Islet of Langerhans (tissue), 1 donor: Measurements from ENCODE around the gene KCNT1.
"Not testable (repeated sequence)": the region's sequence is repeated elsewhere in the genome, so short reads cannot be mapped to it uniquely, and the experiment has no call there.

Experiments
- FAIRE-seq: peaks from one replicate; lab custom pipeline; 2011; peaks lifted over from hg19 to GRCh38; lab: Jason Lieb, UNC

KCNT1 gene

DNA sequence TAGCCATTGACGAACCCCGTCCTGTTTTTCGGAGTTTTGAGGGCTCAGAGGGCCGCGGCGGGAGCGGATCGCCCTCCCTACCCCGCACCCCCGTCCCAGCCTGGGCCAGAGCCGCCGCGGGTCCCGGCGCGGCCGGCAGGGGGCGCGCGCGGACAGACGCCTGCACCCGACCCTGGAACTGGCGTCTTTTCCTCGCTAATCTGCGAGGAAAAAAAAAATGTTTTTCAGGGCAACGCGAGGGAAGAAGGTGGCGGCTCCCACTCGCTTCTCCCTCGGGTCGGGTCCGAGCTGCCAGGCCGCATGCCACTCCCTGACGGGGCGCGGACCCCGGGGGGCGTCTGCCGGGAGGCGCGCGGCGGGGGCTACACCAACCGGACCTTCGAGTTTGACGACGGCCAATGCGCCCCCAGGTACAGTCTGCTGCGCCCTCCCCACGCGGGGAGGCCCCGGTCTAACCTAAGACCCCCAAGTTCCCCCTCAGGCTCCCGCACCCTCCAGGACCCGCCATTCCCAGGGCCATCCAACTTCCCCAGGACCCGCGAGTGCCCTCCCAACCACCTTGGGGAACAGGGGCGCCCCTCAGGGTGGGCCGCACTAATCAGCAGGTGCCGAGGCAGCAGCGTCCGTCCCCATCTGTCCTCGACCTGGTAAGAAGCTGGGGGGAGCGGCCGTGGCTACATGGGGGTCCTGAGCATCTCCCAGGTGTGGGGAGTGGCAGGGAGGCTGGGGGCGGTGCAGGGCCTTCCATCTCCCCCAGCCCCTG is at the start of gene KCNT1:
TSS of gene KCNT1 (plus strand) at position 227 of the 763 bp plus-strand sequence. CDS start at position 301, 74 bp downstream.
- FAIRE-seq: no peak

GRCh38 chr9:135655317-135655716 is 46.7 kb upstream of the KCNT1 start:
- FAIRE-seq: no peak

DNA sequence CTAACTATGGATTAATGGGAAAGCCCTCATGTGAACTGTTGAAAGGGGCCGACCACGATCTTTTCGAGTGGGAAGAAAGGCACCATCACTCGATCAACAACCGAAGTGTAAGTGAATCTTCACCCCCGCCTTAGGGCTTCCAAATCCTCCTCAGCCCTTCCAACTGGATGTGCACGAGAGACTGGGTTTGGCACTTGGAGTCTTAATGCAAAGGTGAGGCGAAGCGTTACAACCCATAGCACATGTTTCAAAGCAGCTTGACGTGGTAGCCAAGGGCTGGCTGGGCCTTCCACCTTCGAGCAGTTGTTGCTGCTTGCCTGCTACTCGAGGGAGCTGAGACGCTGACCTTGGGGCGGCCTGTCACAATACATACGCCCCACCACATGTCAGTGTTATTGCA is 44.6 kb upstream of the KCNT1 start:
- FAIRE-seq: no peak

- no peak for FAIRE-seq
Observed at GRCh38 chr9:135659252-135659651, 42.7 kb upstream of the KCNT1 start.

- no peak for FAIRE-seq
Observed at GRCh38 chr9:135660407-135660806, 41.6 kb upstream of the KCNT1 start.

- no peak for FAIRE-seq
Observed at GRCh38 chr9:135661816-135662560, 40.0 kb upstream of the KCNT1 start.

- no peak for FAIRE-seq
Observed at GRCh38 chr9:135662758-135663450, 39.1 kb upstream of the KCNT1 start, which contains the start of gene LCN9. Gene LCN9 (plus strand): TSS chr9:135663309. CDS start chr9:135663322, 13 bp downstream.

DNA sequence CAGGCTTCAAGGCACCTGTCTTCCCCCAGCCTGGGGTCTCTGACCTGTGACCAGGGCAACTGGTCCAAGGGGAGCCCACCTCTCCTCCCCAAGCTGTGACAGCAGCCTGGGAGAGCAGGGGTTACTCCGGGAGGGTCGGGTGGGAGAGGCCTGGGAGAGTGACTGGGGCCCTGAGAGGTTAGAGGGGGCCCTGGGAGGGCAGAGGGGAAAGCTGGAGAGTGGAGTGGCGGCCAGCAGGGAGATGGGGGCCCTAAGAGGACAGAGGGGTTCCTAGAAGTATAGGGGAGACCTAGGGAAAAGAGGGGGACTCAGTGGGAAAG is 38.6 kb upstream of the KCNT1 start:
- no peak for FAIRE-seq

DNA sequence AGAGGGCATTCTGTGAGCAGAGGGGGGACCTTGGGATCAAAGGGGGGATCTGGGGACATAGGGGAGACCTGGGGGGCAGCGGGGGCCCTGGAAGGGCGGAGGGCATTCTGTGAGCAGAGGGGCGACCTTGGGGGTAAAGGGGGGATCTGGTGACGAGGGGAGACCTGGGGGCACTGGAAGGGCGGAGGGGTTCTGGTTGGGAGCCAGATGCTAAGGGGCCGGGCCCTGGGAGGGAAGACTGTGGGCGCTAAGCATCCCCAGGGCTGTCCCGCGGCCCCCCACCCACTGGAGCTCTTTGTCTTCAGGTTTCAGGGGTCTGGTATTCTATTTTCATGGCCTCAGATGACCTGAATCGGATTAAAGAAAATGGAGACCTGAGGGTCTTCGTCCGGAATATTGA is 38.1 kb upstream of the KCNT1 start:
- no peak for FAIRE-seq

GRCh38 chr9:135664266-135664665 is 37.7 kb upstream of the KCNT1 start:
- no peak for FAIRE-seq

- no peak for FAIRE-seq
Observed at GRCh38 chr9:135664801-135665794, 36.9 kb upstream of the KCNT1 start.

DNA sequence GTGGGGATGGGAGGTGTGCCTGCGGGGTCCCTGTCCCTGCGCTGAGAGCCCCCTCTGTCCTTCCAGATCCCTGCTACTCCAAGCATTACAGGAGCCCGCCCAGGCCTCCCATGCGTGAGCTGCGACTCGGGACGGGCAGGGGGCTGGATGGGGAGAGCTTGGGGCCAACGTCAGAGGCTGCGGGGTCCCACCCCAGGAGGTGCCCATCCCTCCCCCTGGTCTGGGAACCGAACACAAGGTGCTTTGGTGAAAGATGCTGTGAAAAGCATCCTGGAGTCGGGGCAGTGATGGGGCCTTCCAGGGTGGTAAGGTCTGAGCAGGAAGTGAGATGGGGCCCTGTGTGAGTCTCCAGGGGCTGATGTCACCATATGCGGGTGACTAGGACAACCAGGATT is 36.2 kb upstream of the KCNT1 start:
- FAIRE-seq: no peak

- no peak for FAIRE-seq
Observed at GRCh38 chr9:135666534-135667462, 35.2 kb upstream of the KCNT1 start.

GRCh38 chr9:135667463-135668001 is 34.5 kb upstream of the KCNT1 start:
- FAIRE-seq: no peak

DNA sequence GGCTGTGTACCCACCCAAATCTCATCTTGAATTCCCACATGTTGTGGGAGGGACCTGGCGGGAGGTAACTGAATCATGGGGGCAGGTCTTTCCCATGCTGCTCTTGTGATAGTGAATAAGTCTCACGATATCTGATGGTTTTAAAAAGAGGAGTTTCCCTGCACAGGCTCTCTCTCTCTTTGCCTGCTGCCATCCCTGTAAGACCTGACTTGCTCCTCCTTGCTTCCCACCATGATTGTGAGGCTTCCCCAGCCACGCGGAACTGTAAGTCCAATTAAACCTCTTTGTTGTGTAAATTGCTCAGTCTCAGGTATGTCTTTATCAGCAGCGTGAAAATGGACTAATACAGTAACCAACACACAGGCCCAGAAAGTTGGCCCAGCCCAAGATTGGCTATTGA is 33.0 kb upstream of the KCNT1 start:
- not testable (repeated sequence) for FAIRE-seq

GRCh38 chr9:135669616-135670285 is 32.2 kb upstream of the KCNT1 start:
- no peak for FAIRE-seq

DNA sequence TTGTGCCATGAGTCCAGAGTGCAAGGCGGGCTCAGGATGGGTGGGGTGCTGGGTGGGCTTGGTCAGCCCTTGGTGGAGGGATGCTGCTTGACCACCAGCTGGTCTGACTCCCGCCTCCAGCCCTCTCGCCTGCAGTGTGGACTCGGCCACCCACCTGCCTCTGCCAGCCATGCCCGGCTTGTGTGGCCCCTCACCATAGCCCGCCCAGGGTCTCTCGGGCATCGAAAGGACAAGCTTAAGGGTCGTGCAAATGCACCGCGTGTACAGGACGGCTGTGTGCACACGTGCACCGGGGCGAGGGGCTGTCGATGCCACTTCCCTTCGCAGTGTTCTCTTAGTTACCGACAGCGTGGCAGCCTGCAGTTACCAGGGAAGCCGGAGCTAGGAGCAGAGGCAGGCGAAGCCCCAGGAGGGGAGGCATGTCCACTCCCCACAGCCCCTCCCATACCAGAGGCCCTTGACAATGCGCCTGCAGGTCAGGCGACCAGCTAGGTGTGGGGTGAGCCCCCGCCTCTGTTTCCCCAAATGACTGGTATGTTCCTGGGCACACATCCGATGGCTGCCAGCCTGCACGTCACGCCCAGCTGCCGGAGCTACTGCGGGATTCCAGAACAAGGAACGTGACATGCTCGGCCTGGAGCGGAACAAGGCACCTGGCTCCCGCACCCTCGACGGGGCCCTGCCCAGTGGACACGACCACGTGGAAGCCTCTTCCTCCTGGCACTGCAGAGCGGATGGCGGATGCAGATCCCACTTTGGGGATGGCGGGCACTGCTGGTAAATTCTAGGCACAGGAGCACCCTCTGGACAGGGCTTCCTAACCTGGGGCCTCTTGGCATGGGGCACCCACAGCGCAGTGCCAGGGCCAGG is 31.0 kb upstream of the KCNT1 start:
- FAIRE-seq: no peak

DNA sequence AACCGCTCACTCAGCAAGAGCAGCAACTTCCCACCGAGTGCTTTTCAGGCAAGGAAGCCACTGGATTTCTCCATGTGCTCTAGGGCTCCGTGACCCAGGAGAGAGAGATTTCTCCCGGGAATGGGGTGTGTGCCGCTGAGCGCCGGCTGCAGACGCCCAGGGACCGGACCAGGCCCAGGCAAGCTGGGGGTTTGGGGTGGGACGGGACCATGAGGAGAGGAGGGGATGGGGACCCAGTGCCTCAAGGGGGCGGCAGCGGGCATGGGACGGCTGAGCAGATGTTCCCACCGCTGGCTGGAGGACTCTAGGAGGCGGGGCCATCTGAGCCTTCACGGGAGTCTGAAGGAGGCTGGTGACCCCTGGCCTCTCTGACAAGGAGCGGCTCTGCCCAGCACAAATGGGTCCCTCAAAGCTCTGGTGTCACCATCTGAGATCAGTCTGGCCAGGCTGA is 30.4 kb upstream of the KCNT1 start:
- no peak for FAIRE-seq

- not testable (repeated sequence) for FAIRE-seq
Observed at GRCh38 chr9:135672786-135673185, 29.2 kb upstream of the KCNT1 start.
